Neuronal stem cell (in vitro differentiated cells): ENCODE measurements around the gene TNRC18.
A peak's percentile ranks its signal among the peaks of the same experiment; 100 is the strongest.
"Not testable (repeated sequence)": the region's sequence is repeated elsewhere in the genome, so short reads cannot be mapped to it uniquely, and the experiment has no call there.

Experiments
- DNase-seq: peaks from one replicate; pipeline ENCODE4 v3.0.0-alpha.2; 2013; ENCODE audit warnings: low spot score
- H2AFZ ChIP-seq: one replicate; pipeline ENCODE4 v1.6.1; 2013; ENCODE audit warnings: mild to moderate bottlenecking, low read length, inconsistent platforms
- H2AK5ac ChIP-seq: 2 replicates; pipeline ENCODE4 v1.6.1; 2013; ENCODE audit warnings: low read depth, mild to moderate bottlenecking, inconsistent platforms, low read length, moderate library complexity, mixed read lengths
- H2BK120ac ChIP-seq: 2 replicates; pipeline ENCODE4 v1.6.1; 2013; ENCODE audit warnings: low read depth, mild to moderate bottlenecking, inconsistent platforms, low read length, moderate library complexity, mixed read lengths
- H2BK12ac ChIP-seq: one replicate; pipeline ENCODE4 v1.6.1; 2013; ENCODE audit warnings: low read length, inconsistent platforms
- H2BK15ac ChIP-seq: 2 replicates; pipeline ENCODE4 v1.6.1; 2013; ENCODE audit warnings: mild to moderate bottlenecking, low read length, inconsistent platforms, mixed read lengths
- H2BK5ac ChIP-seq: one replicate; pipeline ENCODE4 v1.6.1; 2013; ENCODE audit warnings: inconsistent platforms, mild to moderate bottlenecking, low read length, moderate library complexity
- H3K14ac ChIP-seq: one replicate; pipeline ENCODE4 v1.6.1; 2013; ENCODE audit warnings: low read length, inconsistent platforms
- H3K18ac ChIP-seq: 2 replicates; pipeline ENCODE4 v1.6.1; 2013; ENCODE audit warnings: low read length, inconsistent platforms
- H3K23ac ChIP-seq: 2 replicates; pipeline ENCODE4 v1.6.1; 2013; ENCODE audit warnings: low read depth, mild to moderate bottlenecking, mixed read lengths, low read length, inconsistent platforms; ENCODE audit not compliant: poor library complexity
- H3K27ac ChIP-seq: replicated peaks from 3 replicates; pipeline ENCODE4 v1.5.1; 2013; ENCODE audit warnings: low read length, inconsistent platforms
- H3K27me3 ChIP-seq, 3 experiments: 2 replicates each; pipeline ENCODE4 v1.6.1; 2013; ENCODE audit warnings: low read length in 3 of 3, mild to moderate bottlenecking in 2 of 3, inconsistent platforms in 1 of 3, low read depth in 1 of 3, mixed read lengths in 1 of 3, moderate library complexity in 1 of 3; ENCODE audit not compliant: control insufficient read depth in 3 of 3, insufficient read depth in 3 of 3
- H3K36me3 ChIP-seq, 2 donors: replicated peaks in 1 of 2; 2 replicates each; pipeline ENCODE4 v1.6.1; 2013; ENCODE audit warnings: low read length in 2 of 2; ENCODE audit not compliant: control insufficient read depth in 2 of 2, insufficient read depth in 2 of 2
- H3K4ac ChIP-seq: 2 replicates; pipeline ENCODE4 v1.6.1; 2013; ENCODE audit warnings: inconsistent platforms, mild to moderate bottlenecking, low read length, moderate library complexity
- H3K4me1 ChIP-seq, 2 donors: 1 replicate in 1 of 2; 2 replicates in 1 of 2; pipeline ENCODE4 v1.6.1; 2013; ENCODE audit warnings: low read length in 2 of 2, low read depth in 1 of 2; ENCODE audit not compliant: control insufficient read depth in 2 of 2, insufficient read depth in 1 of 2
- H3K4me2 ChIP-seq: one replicate; pipeline ENCODE4 v1.6.1; 2013; ENCODE audit warnings: mild to moderate bottlenecking, low read length, inconsistent platforms; ENCODE audit not compliant: insufficient read depth, poor library complexity, severe bottlenecking
- H3K4me3 ChIP-seq, 2 donors: 2 replicates each; pipeline ENCODE4 v1.5.1; 2013; ENCODE audit warnings: low read length in 2 of 2, mild to moderate bottlenecking in 2 of 2, inconsistent platforms in 1 of 2, moderate library complexity in 1 of 2
- H3K79me1 ChIP-seq: one replicate; pipeline ENCODE4 v1.6.1; 2013; ENCODE audit warnings: low read depth, mild to moderate bottlenecking, inconsistent platforms, low read length, moderate library complexity
- H3K9ac ChIP-seq: one replicate; pipeline ENCODE4 v1.6.1; 2013; ENCODE audit warnings: mild to moderate bottlenecking, low read depth, low read length, inconsistent platforms; ENCODE audit not compliant: poor library complexity
- H3K9me3 ChIP-seq, 2 donors: replicated peaks in 1 of 2; 2 replicates each; pipeline versions ENCODE3 to v1.6.1; 2013; ENCODE audit warnings: low read length in 2 of 2, mild to moderate bottlenecking in 2 of 2, inconsistent platforms in 1 of 2, low read depth in 1 of 2, mixed read lengths in 1 of 2, moderate library complexity in 1 of 2; ENCODE audit not compliant: control insufficient read depth in 2 of 2, insufficient read depth in 1 of 2
- H4K8ac ChIP-seq: one replicate; pipeline ENCODE4 v1.6.1; 2013; ENCODE audit warnings: low read depth, mild to moderate bottlenecking, inconsistent platforms, low read length, moderate library complexity
- H4K91ac ChIP-seq: one replicate; pipeline ENCODE4 v1.6.1; 2013; ENCODE audit warnings: low read length, low read depth, mild to moderate bottlenecking, inconsistent platforms; ENCODE audit not compliant: poor library complexity
- WGBS, 2 donors: extraction: QIAGEN DNeasy Blood & Tissue Kit; methylation state at CpG; one replicate each; pipeline ENCODE4 v1.1.7; 2013; ENCODE audit warnings: missing lambda C conversion rate in 2 of 2, mixed read lengths in 1 of 2; ENCODE audit not compliant: insufficient read length in 2 of 2, insufficient replicate concordance in 1 of 2; ENCODE audit errors: extremely low coverage in 2 of 2; 5-methylcytosine and 5-hydroxymethylcytosine counted together

TNRC18 gene

GRCh38 chr7:5332579-5332978 lies 91.1 kb downstream of the TNRC18 start:
- Histone ChIP-seq H2BK120ac (no peak overlapping the region), H2BK15ac (no peak overlapping the region), H3K4me3 (no peak overlapping the region), H2AK5ac (no peak overlapping the region), H3K27ac (no peak overlapping the region), H2BK12ac (no peak overlapping the region), H3K4ac (no peak overlapping the region), H3K14ac (no peak overlapping the region), H3K23ac (peak overlapping the region; percentile 31), H2BK5ac (no peak overlapping the region), H4K91ac (no peak overlapping the region), H3K27me3 (no peaks in the 10 kb centered on the region), H3K79me1 (peaks cover 7% of the 10 kb centered on the region), H3K18ac (peak overlapping the region; percentile 17), H3K4me1 (no peaks in the 10 kb centered on the region), H4K8ac (no peak overlapping the region), H3K36me3 (peaks cover 18 to 90% of the 10 kb centered on the region in 2 donors), H2AFZ (no peak overlapping the region), H3K9ac (no peak overlapping the region), H3K9me3 (peaks cover 3 to 15% of the 10 kb centered on the region in 2 donors), H3K4me2 (no peak overlapping the region)
- no CpG with 5 or more reads among the region's 43 CpGs for WGBS, 2 donors
- no peak for DNase-seq

GRCh38 chr7:5330288-5330687 lies 93.3 kb downstream of the TNRC18 start:
- Histone ChIP-seq H4K91ac (no peak overlapping the region), H2AK5ac (no peak overlapping the region), H3K4me3 (no peak overlapping the region), H2BK120ac (no peak overlapping the region), H3K23ac (no peak overlapping the region), H3K27ac (no peak overlapping the region), H3K18ac (no peak overlapping the region), H2BK5ac (no peak overlapping the region), H3K79me1 (peaks cover 7% of the 10 kb centered on the region), H3K27me3 (no peaks in the 10 kb centered on the region), H3K9ac (no peak overlapping the region), H2AFZ (no peak overlapping the region), H3K4me1 (no peaks in the 10 kb centered on the region), H3K4ac (no peak overlapping the region), H2BK12ac (no peak overlapping the region), H3K9me3 (no peaks in the 10 kb centered on the region), H2BK15ac (no peak overlapping the region), H3K36me3 (peaks cover 18 to 84% of the 10 kb centered on the region in 2 donors), H3K14ac (no peak overlapping the region), H4K8ac (no peak overlapping the region), H3K4me2 (no peak overlapping the region)
- DNase-seq, result no peak
- no CpG with 5 or more reads among the region's 3 CpGs for whole genome bisulfite sequencing, 2 donors

- no peak overlapping the region for H2BK5ac ChIP-seq
- H3K79me1 ChIP-seq, result no peaks in the 10 kb centered on the region
- peaks cover 10 to 83% of the 10 kb centered on the region in 2 donors for H3K36me3 ChIP-seq
- H3K4me1 ChIP-seq, result no peaks in the 10 kb centered on the region
- no peak overlapping the region for H4K8ac ChIP-seq
- H3K9ac ChIP-seq, result no peak overlapping the region
- H3K9me3 ChIP-seq, result no peaks in the 10 kb centered on the region
- no peak overlapping the region for H3K18ac ChIP-seq
- no CpG with 5 or more reads among the region's 10 CpGs for WGBS, 2 donors
- H3K23ac ChIP-seq, result no peak overlapping the region
- H3K4me2 ChIP-seq, result no peak overlapping the region
- no peak overlapping the region for H2AFZ ChIP-seq
- no peak overlapping the region for H2AK5ac ChIP-seq
- no peaks in the 10 kb centered on the region for H3K27me3 ChIP-seq
- no peak overlapping the region for H2BK120ac ChIP-seq
- no peak overlapping the region for H2BK12ac ChIP-seq
- no peak overlapping the region for H3K4ac ChIP-seq
- H2BK15ac ChIP-seq, result no peak overlapping the region
- H3K27ac ChIP-seq, result no peak overlapping the region
- no peak overlapping the region for H4K91ac ChIP-seq
- no peak for DNase-seq
- H3K14ac ChIP-seq, result peak overlapping the region; percentile 21
- no peak overlapping the region for H3K4me3 ChIP-seq
Measured at GRCh38 chr7:5324961-5325360, 98.7 kb downstream of the TNRC18 start.

GRCh38 chr7:5323800-5324781 lies 99.5 kb downstream of the TNRC18 start:
- not testable (repeated sequence) for H2AFZ ChIP-seq, H3K79me1 ChIP-seq, H3K27me3 ChIP-seq, H2BK15ac ChIP-seq, H2BK120ac ChIP-seq, H2AK5ac ChIP-seq, H3K9ac ChIP-seq, H3K14ac ChIP-seq, H3K23ac ChIP-seq, H3K9me3 ChIP-seq, H4K91ac ChIP-seq, H3K27ac ChIP-seq, H3K4me3 ChIP-seq, H2BK5ac ChIP-seq, H3K4me2 ChIP-seq, H3K18ac ChIP-seq, H4K8ac ChIP-seq, H3K4me1 ChIP-seq, H3K4ac ChIP-seq, H2BK12ac ChIP-seq, DNase-seq
- WGBS, 2 donors, result no CpG with 5 or more reads among the region's 31 CpGs
- peaks cover 12 to 82% of the 10 kb centered on the region in 2 donors for H3K36me3 ChIP-seq
